ACHN (cell line): Measurements from ENCODE around the gene ADGRL1.

Source experiments
- DNase-seq: peaks from one replicate; pipeline ENCODE4 v3.0.0-alpha.2; 2015
- in situ Hi-C: cut with HindIII; loops from 2 replicates; pipeline ENCODE4 v1.10.0; 2017; ENCODE audit warnings: low sequenced_read_pairs, low pct_ligation_motif_present, low pct_unique_long_range_greater_than_20kb

The ADGRL1 gene

GRCh38 chr19:14122924-14123323, 83.0 kb downstream of the ADGRL1 start:
- no peak for DNase-seq
- in situ Hi-C loops, result no loop called here

- DNase-seq, result no peak
- in situ Hi-C loops, result no loop called here
These were observed 85.5 kb downstream of the ADGRL1 start for GRCh38 chr19:14120497-14120780.

- in situ Hi-C loops, result no loop called here
- no peak for DNase-seq
These were observed 86.1 kb downstream of the ADGRL1 start for GRCh38 chr19:14119644-14120496.

- in situ Hi-C loops, result no loop called here
- no peak for DNase-seq
These were observed 86.8 kb downstream of the ADGRL1 start for GRCh38 chr19:14119146-14119545.

GRCh38 chr19:14118165-14119051, 87.6 kb downstream of the ADGRL1 start:
- DNase-seq, result peak; percentile 34
- in situ Hi-C loops, result no loop called here

GRCh38 chr19:14117668-14118164, 88.3 kb downstream of the ADGRL1 start, which contains the start of gene PRKACA:
Gene PRKACA, minus strand, starts transcription at chr19:14117762. Its CDS starts 215 bp downstream, at chr19:14117547.
- DNase-seq, result peak; percentile 96
- in situ Hi-C loops, result no loop called here

GRCh38 chr19:14116918-14117578, 88.9 kb downstream of the ADGRL1 start:
- DNase-seq, result no peak
- in situ Hi-C loops, result no loop called here

- DNase-seq, result no peak
- in situ Hi-C loops, result no loop called here
These were observed 89.4 kb downstream of the ADGRL1 start for GRCh38 chr19:14116525-14116917.

GRCh38 chr19:14115756-14116155, 90.2 kb downstream of the ADGRL1 start:
- in situ Hi-C loops, result no loop called here
- no peak for DNase-seq

- in situ Hi-C loops, result no loop called here
- peak; percentile 40 for DNase-seq
These were observed 91.1 kb downstream of the ADGRL1 start for GRCh38 chr19:14114854-14115253.

GRCh38 chr19:14114439-14114838, 91.5 kb downstream of the ADGRL1 start:
- in situ Hi-C loops, result no loop called here
- no peak for DNase-seq

GRCh38 chr19:14113762-14114414, 92.1 kb downstream of the ADGRL1 start:
- in situ Hi-C loops, result no loop called here
- DNase-seq, result no peak

GRCh38 chr19:14112809-14113385, 93.1 kb downstream of the ADGRL1 start:
- DNase-seq, result no peak
- in situ Hi-C loops, result no loop called here

GRCh38 chr19:14112051-14112808, 93.7 kb downstream of the ADGRL1 start:
- no peak for DNase-seq

GRCh38 chr19:14111486-14111885, 94.5 kb downstream of the ADGRL1 start:
- no peak for DNase-seq
- in situ Hi-C loops, result no loop called here

More at GRCh38 chr19:14112051-14112808, 93.7 kb downstream of the ADGRL1 start:
- in situ Hi-C loops, result no loop called here

- no peak for DNase-seq
- in situ Hi-C loops, result no loop called here
These were observed 95.3 kb downstream of the ADGRL1 start for GRCh38 chr19:14110650-14111049.

- in situ Hi-C loops, result no loop called here
- no peak for DNase-seq
These were observed 98.1 kb downstream of the ADGRL1 start for GRCh38 chr19:14107581-14108461.
